OCI-LY1 (cell line): ENCODE results near the gene ALS2CL.

ENCODE experiments used
- H2AFZ ChIP-seq: fragments of 200-600 bp; sonication (generic), shearing (Covaris generic); 2 replicates; pipeline ENCODE4 v1.6.0; 2014; ENCODE audit warnings: antibody characterized with exemption, mild to moderate bottlenecking, low read length
- H3F3A ChIP-seq: fragments of 200-600 bp; sonication (generic), shearing (Covaris generic); 2 replicates; pipeline ENCODE4 v1.6.0; 2014; ENCODE audit warnings: mild to moderate bottlenecking, antibody characterized with exemption, low read length, moderate library complexity; ENCODE audit not compliant: insufficient read depth
- H3K27ac ChIP-seq: fragments of 200-600 bp; sonication (generic); 2 replicates; pipeline ENCODE4 v1.5.1; 2014; ENCODE audit warnings: low read length, mixed run types, mild to moderate bottlenecking, low read depth; ENCODE audit not compliant: poor library complexity, severe bottlenecking
- H3K27me3 ChIP-seq: fragments of 200-600 bp; sonication (generic); 2 replicates; pipeline ENCODE4 v1.6.0; 2014; ENCODE audit warnings: antibody characterized with exemption, mild to moderate bottlenecking, low read length, moderate library complexity; ENCODE audit not compliant: insufficient read depth
- H3K36me3 ChIP-seq: fragments of 200-600 bp; sonication (generic); 2 replicates; pipeline ENCODE4 v1.6.1; 2014; ENCODE audit warnings: mild to moderate bottlenecking, antibody characterized with exemption, low read length, moderate library complexity, mixed read lengths; ENCODE audit not compliant: insufficient read depth
- H3K4me1 ChIP-seq: fragments of 200-600 bp; sonication (generic); 2 replicates; pipeline ENCODE4 v1.5.1; 2014; ENCODE audit warnings: mild to moderate bottlenecking, low read length, moderate library complexity; ENCODE audit not compliant: insufficient read depth, severe bottlenecking
- H3K4me2 ChIP-seq: fragments of 200-600 bp; sonication (generic), shearing (Covaris generic); 2 replicates; pipeline ENCODE4 v1.6.1; 2014; ENCODE audit warnings: low read length
- H3K4me3 ChIP-seq: fragments of 200-600 bp; sonication (generic); 2 replicates; pipeline ENCODE4 v1.5.1; 2014; ENCODE audit warnings: low read length, low read depth, mild to moderate bottlenecking, mixed read lengths; ENCODE audit not compliant: poor library complexity, severe bottlenecking
- H3K79me2 ChIP-seq: fragments of 200-600 bp; shearing (Covaris generic); 2 replicates; pipeline ENCODE4 v1.6.1; 2016; ENCODE audit warnings: mixed run types, low read length, mixed read lengths; ENCODE audit not compliant: insufficient read depth
- H3K9ac ChIP-seq: fragments of 200-600 bp; sonication (generic), shearing (Covaris generic); 2 replicates; pipeline ENCODE4 v1.6.1; 2014; ENCODE audit warnings: mild to moderate bottlenecking, low read length, mixed read lengths
- H3K9me2 ChIP-seq: fragments of 200-600 bp; sonication (generic), shearing (Covaris generic); 2 replicates; pipeline ENCODE4 v1.6.1; 2014; ENCODE audit warnings: low read depth, mild to moderate bottlenecking, low read length, mixed read lengths
- H3K9me3 ChIP-seq: fragments of 200-600 bp; shearing (Covaris generic); 2 replicates; pipeline ENCODE4 v1.6.1; 2014; ENCODE audit warnings: low read length, mixed read lengths
- H4K20me1 ChIP-seq: fragments of 200-600 bp; sonication (generic), shearing (Covaris generic); 2 replicates; pipeline ENCODE4 v1.6.0; 2016; ENCODE audit warnings: mild to moderate bottlenecking, low read length; ENCODE audit not compliant: insufficient read depth
- CTCF ChIP-seq: fragments of 200-600 bp; sonication (generic), shearing (Covaris generic); IDR thresholded peaks from 2 replicates; pipeline ENCODE4 v1.5.1; 2017; ENCODE audit warnings: mild to moderate bottlenecking, antibody characterized with exemption, low read length, moderate library complexity, mixed read lengths
- EZH2 ChIP-seq: fragments of 200-600 bp; sonication (generic), shearing (Covaris generic); IDR thresholded peaks from 2 replicates; pipeline ENCODE4 v1.8.0; 2017; ENCODE audit warnings: borderline replicate concordance, mixed run types, mild to moderate bottlenecking, antibody characterized with exemption, low read length, moderate library complexity, mixed read lengths

The ALS2CL gene

GRCh38 chr3:46729038-46729437, 35.6 kb upstream of the ALS2CL start:
- Histone ChIP-seq H3K27me3 (peaks cover 5% of the 10 kb centered on the region; the same call in 1 of the 2 replicates), H2AFZ (no peak overlapping the region), H3K4me3 (no peak overlapping the region), H3K36me3 (no peaks in the 10 kb centered on the region), H3K4me2 (no peak overlapping the region), H3K9me3 (no peaks in the 10 kb centered on the region), H3K79me2 (no peaks in the 10 kb centered on the region), H4K20me1 (no peaks in the 10 kb centered on the region), H3K9me2 (no peaks in the 10 kb centered on the region), H3K4me1 (no peaks in the 10 kb centered on the region), H3K9ac (no peak overlapping the region), H3K27ac (no peak overlapping the region), H3F3A (no peaks in the 10 kb centered on the region)
- TF ChIP-seq CTCF (no peak), EZH2 (no peak)

DNA sequence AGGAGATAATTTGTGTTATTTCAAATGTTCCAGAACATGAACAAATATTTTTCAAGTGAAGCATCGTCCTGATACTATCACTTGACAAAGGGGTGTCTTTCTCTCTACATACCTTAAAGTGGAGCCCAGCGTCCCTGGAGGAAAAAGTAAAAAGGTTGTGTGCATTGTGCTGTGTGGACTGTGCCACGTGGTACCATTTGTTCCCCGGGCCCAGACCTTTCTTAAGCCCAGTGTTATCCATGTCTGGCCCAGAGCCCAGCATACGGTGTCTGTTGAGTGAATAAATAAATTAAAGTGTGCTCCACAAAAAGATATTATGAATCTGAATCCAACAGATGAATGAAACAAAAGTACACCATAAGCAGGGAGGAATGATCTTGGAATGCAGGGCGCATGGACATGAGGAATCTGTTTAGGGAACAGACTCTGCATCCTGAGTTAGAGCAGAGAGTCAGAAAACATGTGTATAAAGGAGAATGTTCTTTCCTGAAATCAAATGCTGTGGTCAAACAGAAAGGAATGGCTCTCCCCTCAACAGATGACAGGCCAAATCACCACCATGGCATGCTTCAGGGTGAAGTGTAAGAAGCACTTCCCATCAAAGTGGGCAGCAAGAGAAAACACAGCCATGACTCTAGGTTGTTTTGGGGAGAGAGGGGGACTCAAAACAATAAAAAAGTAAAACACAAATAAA, 32.3 kb upstream of the ALS2CL start:
- Histone ChIP-seq H3K9ac (no peak overlapping the region), H2AFZ (no peak overlapping the region), H3F3A (no peaks in the 10 kb centered on the region), H3K36me3 (no peaks in the 10 kb centered on the region), H3K9me2 (no peaks in the 10 kb centered on the region), H3K27me3 (peaks cover 5% of the 10 kb centered on the region; the same call in 1 of the 2 replicates), H3K79me2 (no peaks in the 10 kb centered on the region), H3K4me2 (no peak overlapping the region), H3K9me3 (no peaks in the 10 kb centered on the region), H3K4me1 (no peaks in the 10 kb centered on the region), H3K4me3 (no peak overlapping the region), H4K20me1 (no peaks in the 10 kb centered on the region), H3K27ac (no peak overlapping the region)
- no peak for TF ChIP-seq CTCF
- TF ChIP-seq EZH2, result no peak

GRCh38 chr3:46724424-46724823, 30.9 kb upstream of the ALS2CL start:
- Histone ChIP-seq H3K27ac (no peak overlapping the region), H3K9me2 (no peaks in the 10 kb centered on the region), H3K4me1 (no peaks in the 10 kb centered on the region), H2AFZ (no peak overlapping the region), H3K9me3 (no peaks in the 10 kb centered on the region), H3K79me2 (no peaks in the 10 kb centered on the region), H3K27me3 (peaks cover 5% of the 10 kb centered on the region; the same call in 1 of the 2 replicates), H3K36me3 (no peaks in the 10 kb centered on the region), H3K4me3 (no peak overlapping the region), H3K9ac (no peak overlapping the region), H4K20me1 (no peaks in the 10 kb centered on the region), H3K4me2 (no peak overlapping the region), H3F3A (no peaks in the 10 kb centered on the region)
- TF ChIP-seq EZH2, result no peak
- no peak for TF ChIP-seq CTCF
